Measurements from ENCODE around the gene RAP1GAP2.

Gene RAP1GAP2

GRCh38 chr17:3009411-3009920 is 213.2 kb downstream of the RAP1GAP2 start:
- no peak for TF ChIP-seq CTCF (conservative IDR thresholded peaks at IDR 0.05; ENCODE audit: low read depth, low read length)
- no peak for DNase-seq (ENCODE audit: low read depth)
- no peak overlapping the region for H3K4me3 ChIP-seq (ENCODE audit: low read length)

GRCh38 chr17:3011891-3012290 is 215.7 kb downstream of the RAP1GAP2 start:
- no peak overlapping the region for H3K4me3 ChIP-seq (ENCODE audit: low read length)
- no peak for DNase-seq (ENCODE audit: low read depth)
- no peak for TF ChIP-seq CTCF (conservative IDR thresholded peaks at IDR 0.05; ENCODE audit: low read depth, low read length)

GRCh38 chr17:3012926-3013581 is 216.8 kb downstream of the RAP1GAP2 start:
- TF ChIP-seq CTCF (conservative IDR thresholded peaks at IDR 0.05; ENCODE audit: low read depth, low read length), result peak; percentile 84
- H3K4me3 ChIP-seq (ENCODE audit: low read length), result no peak overlapping the region
- DNase-seq (ENCODE audit: low read depth), result no peak

GRCh38 chr17:3015890-3016289 is 219.7 kb downstream of the RAP1GAP2 start:
- H3K4me3 ChIP-seq (ENCODE audit: low read length), result no peak overlapping the region
- no peak for TF ChIP-seq CTCF (conservative IDR thresholded peaks at IDR 0.05; ENCODE audit: low read depth, low read length)
- no peak for DNase-seq (ENCODE audit: low read depth)

- no peak overlapping the region for H3K4me3 ChIP-seq (ENCODE audit: low read length)
- no peak for TF ChIP-seq CTCF (conservative IDR thresholded peaks at IDR 0.05; ENCODE audit: low read depth, low read length)
- no peak for DNase-seq (ENCODE audit: low read depth)
These were observed 221.7 kb downstream of the RAP1GAP2 start for GRCh38 chr17:3017936-3018335.

- H3K4me3 ChIP-seq (ENCODE audit: low read length), result no peak overlapping the region
- no peak for TF ChIP-seq CTCF (conservative IDR thresholded peaks at IDR 0.05; ENCODE audit: low read depth, low read length)
- no peak for DNase-seq (ENCODE audit: low read depth)
These were observed 223.5 kb downstream of the RAP1GAP2 start for GRCh38 chr17:3019761-3020160.

GRCh38 chr17:3020381-3020780 is 224.1 kb downstream of the RAP1GAP2 start:
- TF ChIP-seq CTCF (conservative IDR thresholded peaks at IDR 0.05; ENCODE audit: low read depth, low read length), result no peak
- no peak for DNase-seq (ENCODE audit: low read depth)
- H3K4me3 ChIP-seq (ENCODE audit: low read length), result no peak overlapping the region

Measured in retinal pigment epithelial cell (primary cell).